GM18526 (cell line): ENCODE measurements around the gene CENPF.
A peak's percentile ranks its signal among the peaks of the same experiment; 100 is the strongest.

Experiments used
- POLR2A ChIP-seq: IDR thresholded peaks from 3 replicates; pipeline ENCODE4 v1.6.1; 2011; ENCODE audit not compliant: insufficient read length; ENCODE audit errors: extremely low read depth

Gene CENPF, protein sequence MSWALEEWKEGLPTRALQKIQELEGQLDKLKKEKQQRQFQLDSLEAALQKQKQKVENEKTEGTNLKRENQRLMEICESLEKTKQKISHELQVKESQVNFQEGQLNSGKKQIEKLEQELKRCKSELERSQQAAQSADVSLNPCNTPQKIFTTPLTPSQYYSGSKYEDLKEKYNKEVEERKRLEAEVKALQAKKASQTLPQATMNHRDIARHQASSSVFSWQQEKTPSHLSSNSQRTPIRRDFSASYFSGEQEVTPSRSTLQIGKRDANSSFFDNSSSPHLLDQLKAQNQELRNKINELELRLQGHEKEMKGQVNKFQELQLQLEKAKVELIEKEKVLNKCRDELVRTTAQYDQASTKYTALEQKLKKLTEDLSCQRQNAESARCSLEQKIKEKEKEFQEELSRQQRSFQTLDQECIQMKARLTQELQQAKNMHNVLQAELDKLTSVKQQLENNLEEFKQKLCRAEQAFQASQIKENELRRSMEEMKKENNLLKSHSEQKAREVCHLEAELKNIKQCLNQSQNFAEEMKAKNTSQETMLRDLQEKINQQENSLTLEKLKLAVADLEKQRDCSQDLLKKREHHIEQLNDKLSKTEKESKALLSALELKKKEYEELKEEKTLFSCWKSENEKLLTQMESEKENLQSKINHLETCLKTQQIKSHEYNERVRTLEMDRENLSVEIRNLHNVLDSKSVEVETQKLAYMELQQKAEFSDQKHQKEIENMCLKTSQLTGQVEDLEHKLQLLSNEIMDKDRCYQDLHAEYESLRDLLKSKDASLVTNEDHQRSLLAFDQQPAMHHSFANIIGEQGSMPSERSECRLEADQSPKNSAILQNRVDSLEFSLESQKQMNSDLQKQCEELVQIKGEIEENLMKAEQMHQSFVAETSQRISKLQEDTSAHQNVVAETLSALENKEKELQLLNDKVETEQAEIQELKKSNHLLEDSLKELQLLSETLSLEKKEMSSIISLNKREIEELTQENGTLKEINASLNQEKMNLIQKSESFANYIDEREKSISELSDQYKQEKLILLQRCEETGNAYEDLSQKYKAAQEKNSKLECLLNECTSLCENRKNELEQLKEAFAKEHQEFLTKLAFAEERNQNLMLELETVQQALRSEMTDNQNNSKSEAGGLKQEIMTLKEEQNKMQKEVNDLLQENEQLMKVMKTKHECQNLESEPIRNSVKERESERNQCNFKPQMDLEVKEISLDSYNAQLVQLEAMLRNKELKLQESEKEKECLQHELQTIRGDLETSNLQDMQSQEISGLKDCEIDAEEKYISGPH (N-terminal part only)

DNA sequence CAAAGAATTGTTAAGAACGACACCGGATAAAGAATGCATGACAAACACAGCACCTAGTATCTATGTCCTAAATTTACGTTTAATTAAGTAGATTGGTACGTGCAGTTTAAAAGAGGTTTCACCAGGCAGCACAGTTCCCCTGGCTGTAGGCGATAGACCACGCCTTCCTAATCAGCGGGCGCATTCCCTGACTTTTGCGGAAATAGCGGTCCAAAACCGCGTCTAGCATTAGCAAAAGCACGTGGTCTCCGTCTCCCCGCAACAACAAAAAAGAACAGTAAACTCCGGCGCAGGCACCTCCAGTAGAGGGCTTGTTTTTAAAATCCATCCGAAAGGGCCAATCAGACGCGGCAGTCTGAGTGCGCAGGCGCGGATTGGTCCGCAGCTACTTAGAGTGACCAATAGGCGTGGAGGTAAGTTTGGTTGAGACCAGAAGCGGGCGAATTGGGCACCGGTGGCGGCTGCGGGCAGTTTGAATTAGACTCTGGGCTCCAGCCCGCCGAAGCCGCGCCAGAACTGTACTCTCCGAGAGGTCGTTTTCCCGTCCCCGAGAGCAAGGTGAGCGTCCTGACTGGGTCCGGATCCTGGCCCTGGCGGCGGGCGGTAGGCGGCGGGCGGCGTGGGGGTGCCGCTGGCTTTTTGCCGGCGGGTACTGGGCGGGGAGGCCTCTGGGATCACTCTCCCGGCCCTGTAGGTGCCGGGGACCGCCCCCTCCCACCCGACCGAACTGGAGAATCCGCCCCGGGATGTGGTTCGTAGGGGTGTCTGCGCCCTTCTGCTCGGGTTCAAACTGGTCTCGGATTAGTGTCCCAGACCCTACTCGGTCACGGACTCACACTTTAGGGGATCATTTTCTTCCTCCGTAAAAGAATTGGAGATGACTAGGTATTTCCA lies at the start of gene CENPF:
Gene CENPF, plus strand, starts transcription at position 432 of the 894 bp plus-strand sequence. CDS start 10,560 bp downstream, outside the sequence.
- peak; percentile 63 for TF ChIP-seq POLR2A

DNA sequence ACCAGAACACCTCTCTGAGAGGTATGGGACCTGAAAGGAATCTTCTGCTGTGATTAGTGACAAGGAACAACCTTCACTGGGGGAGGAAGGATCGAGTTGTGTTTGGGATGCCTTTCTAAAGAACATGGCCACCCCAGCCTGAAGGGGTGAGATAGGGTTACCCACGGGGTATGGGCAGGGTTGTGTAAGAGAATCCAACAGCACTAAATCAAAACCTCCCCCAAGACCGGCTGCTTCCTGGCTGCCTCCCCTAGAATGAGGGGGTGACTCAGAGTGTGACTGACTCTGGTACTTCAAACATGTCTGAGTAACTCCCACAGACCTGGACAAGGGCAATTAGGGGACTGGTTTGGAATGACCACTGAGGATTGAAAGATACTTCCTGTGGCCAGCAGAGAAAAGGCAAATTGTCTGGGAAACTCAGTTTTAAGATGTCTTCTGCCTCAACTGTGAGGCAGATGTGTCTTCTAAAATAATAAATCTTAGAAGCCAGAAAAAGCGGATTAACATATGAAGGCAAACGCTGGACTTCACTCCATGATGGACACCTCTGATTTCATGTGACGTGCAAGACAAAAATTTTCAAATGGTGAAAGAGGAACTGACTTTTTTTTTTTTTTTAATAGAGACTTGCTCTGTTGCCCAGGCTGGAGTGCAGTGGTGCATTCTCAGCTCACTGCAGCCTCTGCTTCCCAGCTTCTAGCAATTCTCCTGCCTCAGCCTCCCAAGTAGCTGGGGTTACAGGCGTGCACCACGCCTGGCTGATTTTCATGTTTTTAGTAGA lies 44.9 kb upstream of the CENPF start:
- TF ChIP-seq POLR2A = no peak

DNA sequence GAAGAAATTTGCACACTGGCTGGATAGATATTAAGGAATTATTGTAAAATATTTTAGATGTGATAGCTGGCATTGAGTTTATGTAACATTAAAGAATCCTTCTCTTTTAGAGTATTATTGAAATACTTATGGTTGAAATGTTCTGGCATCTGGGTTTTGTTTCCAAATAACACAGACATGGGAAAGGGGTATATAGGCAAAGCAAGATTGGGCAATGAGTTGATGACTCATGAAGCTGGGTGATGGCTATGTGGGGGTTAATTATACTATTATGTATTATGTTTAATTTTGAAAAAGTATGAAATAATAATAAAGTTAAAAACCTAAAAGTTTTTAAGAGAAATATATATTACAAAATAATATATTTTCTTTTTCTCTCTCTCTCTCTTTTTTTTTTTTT lies 39.1 kb upstream of the CENPF start:
- TF ChIP-seq POLR2A = no peak

DNA sequence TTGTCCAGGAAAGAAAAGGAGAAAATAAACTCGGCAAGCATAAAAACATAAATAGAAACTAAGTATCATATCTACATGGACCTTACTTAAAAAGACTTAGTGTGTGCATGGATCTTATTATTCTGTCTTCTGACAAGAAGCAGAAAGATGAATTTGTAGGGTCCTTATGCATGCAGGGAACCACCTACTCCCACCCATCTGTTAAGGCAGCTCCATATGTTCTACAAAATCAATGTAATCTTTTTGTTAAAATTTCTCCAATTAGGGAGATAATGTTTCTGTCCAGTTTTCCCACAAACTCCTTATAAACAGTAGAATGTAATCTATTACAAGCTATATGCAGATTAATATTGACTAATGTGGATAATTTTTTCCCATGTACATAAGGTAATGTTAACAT lies 37.7 kb upstream of the CENPF start:
- no peak for TF ChIP-seq POLR2A

DNA sequence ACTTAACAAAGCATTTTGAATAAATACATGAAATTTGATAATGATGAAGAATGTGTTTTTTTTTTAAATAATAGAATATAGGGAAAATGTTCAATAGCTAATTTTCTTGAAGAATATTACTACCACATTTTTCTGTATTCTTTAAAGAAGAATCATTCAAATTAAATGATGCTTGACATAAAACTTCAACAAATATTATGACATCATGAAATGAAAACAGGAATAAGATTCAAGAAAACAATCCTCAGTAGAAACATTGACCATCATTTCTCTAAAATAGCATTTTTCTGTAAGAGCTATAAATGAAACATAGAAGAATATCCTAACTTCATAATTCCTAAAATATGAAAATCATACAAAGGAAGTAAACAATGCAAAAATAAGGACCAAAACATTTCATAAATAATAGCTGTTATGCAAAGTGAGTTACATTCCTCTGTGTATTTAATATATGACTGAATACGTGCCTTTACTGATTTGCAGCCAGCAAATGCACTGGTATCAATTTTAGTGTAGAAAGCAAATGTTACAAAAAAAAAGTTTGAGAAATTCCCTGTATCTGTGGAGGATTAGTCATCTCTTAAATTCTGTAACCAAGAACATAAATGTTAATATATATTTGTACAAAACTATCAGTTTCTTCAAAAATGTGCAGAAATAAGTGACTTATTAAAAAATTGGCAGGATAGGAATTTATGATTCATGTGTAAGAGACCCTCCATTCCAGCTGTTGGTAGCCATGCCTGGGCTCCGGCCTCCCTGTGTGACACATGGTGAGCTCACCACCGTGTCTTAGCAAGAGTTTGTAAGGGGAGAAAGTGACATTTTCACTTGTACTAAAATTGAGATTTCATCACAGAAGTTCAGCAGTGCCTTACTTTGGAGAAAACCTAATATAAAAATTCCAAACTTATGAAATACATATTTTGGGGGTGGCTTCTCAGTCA lies 36.6 kb upstream of the CENPF start:
- TF ChIP-seq POLR2A = no peak

DNA sequence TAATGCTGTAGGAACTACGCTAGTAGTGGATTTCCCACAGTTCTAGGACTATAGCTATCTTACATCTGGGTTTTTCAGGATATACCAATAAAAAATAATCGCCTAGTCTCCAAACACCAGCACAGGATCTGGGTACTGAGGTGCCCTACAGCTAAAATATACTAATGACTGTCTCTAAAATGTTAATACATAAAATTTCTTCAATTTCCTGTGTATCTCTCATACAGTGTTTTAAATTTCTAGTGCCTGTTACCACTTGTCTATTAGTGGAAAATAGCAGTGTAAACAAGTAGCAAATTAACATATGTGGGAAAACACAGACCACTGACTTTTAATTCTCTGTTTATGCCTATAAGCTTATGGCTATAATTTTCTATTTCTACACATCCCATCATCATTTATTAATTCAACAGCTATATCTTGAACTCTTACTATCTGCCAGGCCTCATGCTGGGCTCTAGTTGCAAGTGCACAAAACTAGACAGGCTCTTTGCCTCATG lies 35.5 kb upstream of the CENPF start:
- TF ChIP-seq POLR2A = no peak

DNA sequence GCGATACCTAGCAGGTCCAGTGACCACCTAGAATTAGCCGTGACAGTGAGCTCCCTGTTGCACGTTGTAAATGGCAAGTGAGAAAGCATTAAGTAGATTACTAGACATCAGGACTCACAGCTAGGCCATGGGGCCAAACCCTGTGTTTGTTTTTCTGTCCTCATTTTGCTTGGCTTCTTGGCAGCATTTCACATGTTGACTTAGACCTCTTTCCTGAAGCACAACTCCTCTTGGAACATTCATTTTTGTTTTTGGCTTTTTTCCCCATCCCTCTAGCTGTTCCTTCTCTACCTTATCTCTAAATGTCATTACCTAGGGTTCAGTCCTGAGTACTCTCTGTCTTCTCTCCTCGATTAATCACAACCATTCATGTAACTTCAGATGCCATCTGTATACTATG lies 34.7 kb upstream of the CENPF start:
- TF ChIP-seq POLR2A = no peak

DNA sequence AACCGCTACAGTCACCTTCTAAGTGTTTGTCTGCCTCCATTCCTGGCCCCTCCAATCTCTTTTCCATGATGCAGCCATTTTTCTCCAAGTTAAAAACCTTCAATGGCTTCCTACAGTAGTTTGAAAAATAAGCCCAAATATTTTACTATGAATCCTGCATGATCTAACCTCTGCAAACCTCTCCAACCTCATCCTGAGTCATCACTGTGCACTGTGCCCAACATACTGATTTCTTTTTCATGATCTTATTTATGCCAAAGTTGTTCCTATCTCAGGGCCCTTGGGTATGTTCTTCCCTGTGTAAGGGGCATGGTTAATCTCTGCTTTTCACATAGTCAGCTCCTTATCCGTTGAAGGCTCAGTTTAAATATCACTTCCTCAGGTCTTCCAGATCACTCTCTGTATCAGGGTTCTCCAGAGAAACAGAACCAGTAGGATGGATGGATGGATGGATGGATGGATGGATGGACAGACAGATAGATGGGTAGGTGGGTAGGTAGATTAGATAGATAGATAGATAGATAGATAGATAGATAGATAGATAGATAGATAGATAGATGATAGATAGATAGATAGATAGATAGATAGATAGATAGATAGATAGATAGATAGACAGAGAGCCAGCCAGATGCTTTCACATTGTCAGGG lies 33.5 kb upstream of the CENPF start:
- no peak for TF ChIP-seq POLR2A

DNA sequence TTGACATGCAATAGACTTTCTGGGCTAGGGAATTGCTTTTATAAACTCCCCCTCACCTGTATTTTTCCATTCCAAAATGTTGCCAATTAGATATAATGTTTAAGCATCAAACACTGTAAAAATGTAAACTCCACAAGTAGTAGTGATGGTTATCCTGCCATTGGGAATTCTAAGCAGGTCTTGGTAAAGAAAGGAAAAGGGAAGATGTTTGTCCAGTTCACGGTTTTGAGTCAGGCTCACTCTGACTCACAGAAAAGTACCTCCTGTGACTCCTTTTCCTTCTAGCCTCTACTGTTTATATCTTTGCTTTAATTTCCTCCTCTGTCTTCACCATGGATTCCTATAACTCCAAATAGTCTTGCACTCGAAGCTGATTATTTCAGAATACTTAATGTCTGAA lies 32.6 kb upstream of the CENPF start:
- TF ChIP-seq POLR2A = no peak

DNA sequence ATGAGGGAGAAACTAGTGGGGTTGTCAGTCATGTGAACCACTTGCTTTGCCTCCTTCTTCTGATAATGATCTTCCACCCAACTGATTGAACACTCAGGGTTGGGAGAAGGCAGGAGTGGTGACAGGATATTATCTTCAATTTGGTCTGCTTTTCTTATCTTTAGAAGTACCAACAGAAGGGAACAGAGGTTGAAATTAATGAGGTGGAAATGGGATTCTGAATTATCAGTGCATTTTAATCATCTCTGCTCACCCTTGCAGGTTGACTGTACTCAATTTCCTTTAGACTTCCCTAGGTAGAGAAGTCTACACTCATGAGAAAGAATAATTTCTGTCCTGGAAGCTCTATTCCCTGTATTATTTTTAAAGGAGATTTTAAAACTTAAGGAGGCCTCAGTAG lies 31.7 kb upstream of the CENPF start:
- no peak for TF ChIP-seq POLR2A

DNA sequence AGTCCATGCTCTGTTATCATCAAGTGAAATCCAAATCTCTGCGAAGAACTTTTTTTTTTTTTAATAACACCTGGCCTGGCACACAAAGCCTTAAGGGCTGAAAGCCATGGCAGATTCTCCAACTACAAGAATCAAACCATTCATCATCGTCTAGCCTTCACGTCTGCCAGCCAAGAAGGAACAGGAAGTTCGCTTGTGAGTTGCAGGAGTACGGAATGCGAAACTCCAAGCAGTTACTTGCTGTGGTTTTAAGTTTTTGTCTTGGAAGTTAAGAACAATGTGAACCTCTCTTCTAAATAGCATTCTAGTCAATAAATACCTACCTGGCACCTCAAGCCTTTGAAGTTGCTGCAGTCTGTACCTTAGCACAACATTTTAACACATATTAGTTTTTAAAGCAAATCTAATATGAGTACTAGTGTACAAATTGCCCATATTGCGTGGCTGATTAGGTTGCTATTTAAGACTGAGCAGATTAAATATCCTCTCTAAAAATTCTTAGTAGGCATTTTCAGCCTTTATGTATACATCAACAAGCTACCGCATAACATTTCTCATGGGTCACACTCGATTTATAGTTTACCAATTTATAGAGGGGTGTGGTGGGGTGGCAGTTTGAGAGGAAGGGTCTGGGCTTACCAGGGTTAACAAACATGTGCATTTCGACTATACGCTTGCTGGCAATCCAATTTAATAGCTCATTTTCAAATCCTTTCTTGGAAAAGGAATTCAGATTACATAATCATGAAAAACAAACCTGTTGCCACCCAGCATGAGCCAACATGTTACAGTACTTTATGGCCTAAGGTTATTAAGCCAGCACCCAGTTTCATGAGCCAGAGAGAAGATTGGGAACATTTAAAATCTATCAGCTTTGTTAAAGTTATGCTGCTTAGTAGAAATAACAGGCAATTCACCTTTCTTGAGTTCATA lies 29.3 kb upstream of the CENPF start:
- no peak for TF ChIP-seq POLR2A
